ENCODE measurements around the gene BTBD2.

Gene BTBD2

GRCh38 chr19:1949304-1950101 lies 66.0 kb downstream of the BTBD2 start:
- TF ChIP-seq GATA3 (IDR thresholded peaks at IDR 0.05; ENCODE audit: low read depth, low read length) (no peak), GATA2 (IDR thresholded peaks at IDR 0.05; ENCODE audit: low read depth, low read length) (no peak)

GRCh38 chr19:1947651-1948209 lies 67.8 kb downstream of the BTBD2 start:
- TF ChIP-seq GATA3 (IDR thresholded peaks at IDR 0.05; ENCODE audit: low read depth, low read length), result no peak

DNA sequence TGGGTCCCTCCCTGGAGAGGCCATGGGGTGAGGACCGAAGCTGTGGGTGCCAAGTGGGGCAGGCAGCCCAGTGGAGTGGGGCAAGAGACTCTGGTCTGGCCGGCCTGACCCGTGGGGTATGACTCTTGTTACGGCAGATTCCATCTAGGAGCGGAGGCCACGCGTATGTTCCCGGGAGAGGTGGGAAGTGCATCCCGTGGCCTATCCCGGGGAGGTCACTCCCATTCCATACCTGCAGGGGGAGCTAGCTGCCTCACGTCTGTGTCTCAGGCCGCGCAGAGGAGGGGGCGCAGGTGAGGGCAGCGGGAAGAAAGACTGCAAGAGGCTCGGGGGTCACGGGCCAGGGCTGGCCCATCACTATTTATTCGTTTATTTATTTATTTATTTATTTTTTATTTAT lies 69.6 kb downstream of the BTBD2 start:
- TF ChIP-seq GATA3 (IDR thresholded peaks at IDR 0.05; ENCODE audit: low read depth, low read length), result no peak
- TF ChIP-seq GATA2 (IDR thresholded peaks at IDR 0.05; ENCODE audit: low read depth, low read length), result no peak

- no peak for TF ChIP-seq GATA3 (IDR thresholded peaks at IDR 0.05; ENCODE audit: low read depth, low read length)
- TF ChIP-seq GATA2 (IDR thresholded peaks at IDR 0.05; ENCODE audit: low read depth, low read length), result no peak
These were observed 70.5 kb downstream of the BTBD2 start for GRCh38 chr19:1944916-1945561.

GRCh38 chr19:1944088-1944915 lies 71.2 kb downstream of the BTBD2 start:
- no peak for TF ChIP-seq GATA3 (IDR thresholded peaks at IDR 0.05; ENCODE audit: low read depth, low read length)

DNA sequence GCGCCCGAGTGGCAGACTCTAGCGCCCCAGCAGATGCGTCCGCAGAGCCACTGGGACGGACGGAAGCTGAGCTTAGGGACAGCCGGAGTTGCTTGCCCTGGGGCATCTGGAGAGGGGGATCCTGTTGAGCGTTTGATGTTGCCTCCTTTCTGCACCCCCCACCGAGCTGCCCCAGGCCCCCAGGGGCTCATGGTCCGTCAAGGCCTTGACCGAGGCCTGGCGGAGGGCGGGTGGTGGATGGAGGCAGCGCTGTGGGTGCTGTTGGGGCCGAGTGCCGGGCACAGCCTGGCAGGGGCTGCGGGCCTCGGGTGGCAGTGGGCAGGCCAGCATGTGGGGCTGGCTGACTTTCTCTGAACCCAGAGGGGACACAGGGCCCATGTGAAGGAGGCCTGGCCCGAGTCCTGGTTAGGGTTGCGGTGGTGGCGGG lies 71.8 kb downstream of the BTBD2 start:
- no peak for TF ChIP-seq GATA3 (IDR thresholded peaks at IDR 0.05; ENCODE audit: low read depth, low read length)
- no peak for TF ChIP-seq GATA2 (IDR thresholded peaks at IDR 0.05; ENCODE audit: low read depth, low read length)

DNA sequence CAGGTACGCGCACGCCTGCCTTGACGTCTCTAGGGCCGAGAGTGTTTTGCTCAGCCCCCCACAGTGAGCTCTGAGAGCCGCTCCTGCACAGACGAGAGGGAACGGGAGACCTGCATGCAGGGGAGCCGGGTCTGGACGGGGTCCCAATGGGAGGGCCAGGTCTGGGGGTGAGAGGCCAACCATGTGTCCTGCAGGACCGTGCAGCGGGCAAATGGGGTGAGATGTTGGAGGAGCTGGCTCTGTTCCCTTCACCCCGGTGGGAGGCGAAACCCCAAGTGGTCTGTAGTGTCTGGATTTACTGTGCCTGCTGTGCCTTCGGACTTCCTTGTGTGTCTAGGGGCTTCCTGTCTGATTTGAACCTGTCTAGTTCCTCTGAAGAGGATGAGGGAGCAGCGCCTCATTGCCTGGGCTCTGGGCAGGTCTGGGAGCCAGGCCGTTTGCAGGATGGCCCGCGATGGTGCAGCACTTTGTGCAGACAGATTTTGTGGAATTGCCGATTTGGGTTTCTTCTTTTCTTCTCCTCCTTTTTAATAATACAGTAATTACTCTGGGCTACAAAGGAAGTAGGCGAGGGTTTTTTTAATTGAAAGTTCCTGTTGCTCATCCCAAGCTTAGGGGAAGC lies 72.5 kb downstream of the BTBD2 start:
- TF ChIP-seq GATA2 (IDR thresholded peaks at IDR 0.05; ENCODE audit: low read depth, low read length) (no peak), GATA3 (IDR thresholded peaks at IDR 0.05; ENCODE audit: low read depth, low read length) (no peak)

DNA sequence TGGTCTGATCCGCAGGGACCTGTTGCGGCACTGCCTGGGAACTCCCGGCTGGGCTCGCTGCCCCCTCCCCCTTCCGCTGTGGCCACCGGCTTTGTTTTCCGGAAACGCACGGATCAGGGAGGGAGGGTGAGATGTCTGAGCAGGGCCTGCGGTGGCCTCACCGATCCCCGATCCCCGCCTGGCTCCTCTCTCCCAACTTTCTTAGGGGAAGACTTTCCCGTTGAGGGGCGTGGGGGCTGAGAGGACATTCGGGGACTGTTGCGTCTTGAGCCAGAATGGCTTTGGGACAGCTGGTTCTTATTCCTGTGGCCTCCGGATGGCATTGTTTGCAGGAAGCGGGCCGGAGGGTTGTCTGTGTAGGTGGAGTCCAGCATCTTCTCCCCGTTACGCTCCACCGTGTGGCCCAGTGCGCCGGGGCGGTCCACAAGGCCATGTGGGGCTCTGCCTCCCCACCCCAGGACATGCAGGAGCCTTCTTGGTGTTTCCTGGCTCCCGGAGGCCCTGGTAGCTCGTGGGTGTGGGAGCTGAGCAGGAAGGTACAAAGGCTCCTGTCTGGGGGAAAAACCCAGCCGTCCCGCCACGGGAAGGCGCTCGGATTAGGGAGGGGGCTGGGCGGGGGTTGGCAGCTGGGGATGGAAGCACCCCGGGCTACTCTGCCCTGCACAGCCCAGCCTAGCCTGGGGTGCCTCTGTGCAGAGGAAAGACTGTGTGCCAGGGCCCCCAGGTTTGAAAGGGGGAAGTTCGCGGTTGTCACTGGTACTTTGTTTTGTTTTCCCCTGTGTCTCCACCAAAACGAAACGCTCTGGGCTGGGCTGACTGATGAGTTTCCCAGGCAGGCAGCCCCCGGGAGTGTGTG lies 73.2 kb downstream of the BTBD2 start:
- TF ChIP-seq GATA2 (IDR thresholded peaks at IDR 0.05; ENCODE audit: low read depth, low read length), result no peak
- TF ChIP-seq GATA3 (IDR thresholded peaks at IDR 0.05; ENCODE audit: low read depth, low read length), result no peak

DNA sequence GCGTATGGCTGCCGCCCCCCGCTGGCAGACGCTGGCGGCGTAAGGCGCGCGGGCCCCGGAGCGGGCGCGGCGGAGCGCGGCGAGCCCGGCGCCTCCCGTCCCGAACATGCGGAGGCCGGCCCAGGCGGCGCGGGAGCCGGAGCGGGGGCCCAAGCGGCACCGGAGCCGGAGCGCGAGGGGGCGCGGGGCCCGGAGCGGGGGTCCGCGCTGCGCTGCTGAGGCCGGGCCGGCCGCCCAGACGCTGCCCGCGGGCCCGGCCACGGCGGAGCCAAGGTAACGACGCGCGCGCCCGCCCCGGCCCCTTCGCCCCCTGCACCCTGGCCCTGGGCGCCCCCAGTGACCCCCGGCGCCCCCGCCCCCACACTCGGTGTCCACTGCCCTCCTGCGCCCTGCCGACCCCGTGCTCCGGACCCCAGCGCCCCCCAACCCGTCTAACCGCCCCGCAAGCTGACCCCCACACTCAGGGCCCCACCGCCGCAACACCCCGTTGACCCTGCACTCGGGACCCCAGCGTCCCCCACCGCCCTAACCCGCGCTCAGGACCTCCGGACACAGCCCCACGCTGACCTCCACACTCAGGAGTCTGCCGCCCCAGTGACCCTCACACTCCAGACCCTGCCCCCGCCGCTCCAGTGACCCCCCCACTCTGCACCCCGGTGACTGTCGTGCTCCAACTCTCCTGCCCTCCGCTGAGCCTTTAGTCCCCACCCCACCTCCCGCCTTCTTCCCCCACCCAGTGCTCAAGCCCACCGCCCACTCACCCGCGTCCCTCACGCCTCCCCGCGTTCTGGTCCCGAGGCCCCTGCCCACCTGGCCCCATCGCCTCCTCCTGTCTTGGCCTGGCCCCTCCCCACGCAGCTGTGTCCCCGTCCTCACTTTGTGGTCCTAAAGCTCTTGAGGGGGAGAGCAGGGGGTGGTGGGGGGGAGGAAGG lies 74.1 kb downstream of the BTBD2 start, which contains the start of gene CSNK1G2:
CSNK1G2 (plus strand) TSS at position 27 of the 932 bp plus-strand sequence. CDS start 28,601 bp downstream, outside the sequence.
- TF ChIP-seq GATA3 (IDR thresholded peaks at IDR 0.05; ENCODE audit: low read depth, low read length), result no peak
- no peak for TF ChIP-seq GATA2 (IDR thresholded peaks at IDR 0.05; ENCODE audit: low read depth, low read length)

DNA sequence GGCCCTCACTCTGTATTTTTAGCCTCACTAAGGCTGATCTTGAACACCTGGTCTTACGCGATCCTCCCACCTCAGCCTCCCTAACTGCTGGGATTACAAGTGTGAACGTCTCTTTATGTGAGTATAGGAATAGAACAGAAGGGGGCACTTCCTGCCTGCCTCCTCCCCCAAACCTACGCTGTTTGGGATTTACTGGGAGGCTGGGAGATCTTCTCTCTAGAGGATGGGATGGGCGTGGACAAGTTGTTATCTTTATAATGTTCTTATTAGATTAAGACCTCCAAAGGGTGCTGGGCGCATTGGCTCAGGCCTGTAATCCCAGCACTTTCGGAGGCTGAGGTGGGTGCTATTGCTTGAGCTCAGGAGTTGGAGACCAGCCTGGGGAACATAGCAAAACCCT lies 77.4 kb downstream of the BTBD2 start:
- no peak for TF ChIP-seq GATA3 (IDR thresholded peaks at IDR 0.05; ENCODE audit: low read depth, low read length)
- TF ChIP-seq GATA2 (IDR thresholded peaks at IDR 0.05; ENCODE audit: low read depth, low read length), result no peak

GRCh38 chr19:1936916-1937610 lies 78.5 kb downstream of the BTBD2 start:
- no peak for TF ChIP-seq GATA3 (IDR thresholded peaks at IDR 0.05; ENCODE audit: low read depth, low read length)

All from SH-SY5Y (cell line).